Stimulated activated CD4-positive, alpha-beta T cell treated with anti-CD3 and anti-CD28 coated beads, Interleukin-1b, Interleukin-23, amount 100 ng/mL, for 1 hour (primary cell): ENCODE measurements around the gene PELI2.
"Not testable (repeated sequence)": the region's sequence is repeated elsewhere in the genome, so short reads cannot be mapped to it uniquely, and the experiment has no call there.

Experiments
- DNase-seq, 2 donors: peaks; one replicate each; pipeline ENCODE4 v3.0.0-alpha.2; 2020; ENCODE audit warnings: low read depth in 2 of 2

The PELI2 gene

DNA sequence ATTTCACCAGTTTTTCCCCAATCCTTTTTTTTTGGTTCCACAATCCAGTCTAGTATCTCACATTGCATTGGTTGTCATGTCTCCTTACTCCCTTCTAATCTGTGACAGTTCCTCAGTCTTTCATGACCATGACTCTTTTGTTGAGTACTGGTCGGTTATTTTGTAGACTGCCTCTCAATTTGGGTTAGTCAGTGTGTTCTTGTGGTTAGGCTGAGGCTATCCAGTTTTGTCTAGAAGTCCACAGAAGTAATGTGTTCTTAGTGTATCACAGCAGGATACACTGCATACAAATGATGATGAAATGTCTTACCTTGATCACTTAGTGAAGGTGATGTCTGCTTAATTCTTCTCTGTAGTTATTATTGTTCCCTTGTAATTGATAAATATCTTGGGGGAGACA, 24.8 kb downstream of the PELI2 start:
- no peak for DNase-seq

DNA sequence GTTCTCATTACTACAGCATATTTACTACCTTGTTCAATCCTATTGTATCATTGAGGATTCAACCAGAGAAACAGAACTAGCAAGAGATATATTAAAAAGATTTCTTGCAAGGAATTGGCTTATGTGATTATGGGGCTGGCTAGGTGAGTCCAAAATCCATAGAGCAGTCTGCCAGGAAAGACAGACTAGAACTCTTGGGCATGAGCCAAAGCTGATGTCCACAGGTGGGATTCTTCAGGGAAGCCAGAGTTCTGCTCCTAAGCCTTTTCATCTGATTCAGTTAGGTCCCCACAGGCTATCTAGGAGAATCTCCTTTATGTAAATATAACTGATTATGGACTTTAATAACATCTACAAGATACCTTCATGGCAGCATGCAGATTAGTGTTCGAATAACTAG, 26.0 kb downstream of the PELI2 start:
- DNase-seq = no peak

DNA sequence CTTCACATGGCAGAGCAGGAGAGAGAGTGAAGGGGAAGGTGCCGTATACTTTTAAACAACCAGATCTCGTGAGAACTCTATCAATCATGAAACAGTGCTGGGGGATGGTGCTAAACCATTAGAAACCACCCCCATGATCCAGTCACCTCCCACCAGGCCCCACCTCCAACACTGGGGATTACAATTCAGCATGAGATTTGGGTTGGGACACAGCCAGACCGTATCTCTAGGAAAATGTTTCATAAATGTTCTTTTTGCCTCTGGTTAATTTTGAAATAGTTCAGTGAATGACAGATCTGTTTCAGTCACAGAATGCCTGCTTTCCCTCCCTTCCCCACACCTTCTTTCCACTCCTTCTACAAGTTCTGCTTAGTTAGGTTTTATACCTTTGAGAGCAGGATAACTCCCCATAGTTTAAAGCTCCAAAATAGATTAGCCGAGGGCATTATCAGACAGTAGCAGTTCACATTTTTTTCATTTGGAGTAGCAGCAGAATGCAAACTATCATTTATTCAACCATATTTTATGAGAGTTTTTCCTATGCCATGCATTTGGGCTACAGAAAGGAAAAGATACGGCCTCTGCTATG, 27.1 kb downstream of the PELI2 start:
- no peak for DNase-seq

DNA sequence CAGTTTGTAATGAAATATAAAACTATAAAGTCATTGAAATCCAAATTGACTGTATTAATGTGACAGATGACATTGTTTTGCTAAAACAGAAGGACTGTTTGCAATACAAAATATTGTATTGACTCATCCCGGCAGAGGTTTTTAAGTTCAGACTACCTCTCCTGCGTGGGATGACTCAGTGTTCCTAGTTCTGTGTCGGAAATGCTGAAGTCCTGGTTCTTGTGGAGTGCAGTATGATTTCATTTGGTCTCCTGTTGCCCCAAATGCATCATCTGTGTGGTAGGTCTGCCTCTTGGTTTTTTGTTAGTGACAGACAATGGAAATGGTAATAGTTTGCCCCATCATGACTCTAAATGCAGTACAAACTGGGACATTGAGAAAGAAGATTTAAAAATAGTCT, 27.8 kb downstream of the PELI2 start:
- no peak for DNase-seq

DNA sequence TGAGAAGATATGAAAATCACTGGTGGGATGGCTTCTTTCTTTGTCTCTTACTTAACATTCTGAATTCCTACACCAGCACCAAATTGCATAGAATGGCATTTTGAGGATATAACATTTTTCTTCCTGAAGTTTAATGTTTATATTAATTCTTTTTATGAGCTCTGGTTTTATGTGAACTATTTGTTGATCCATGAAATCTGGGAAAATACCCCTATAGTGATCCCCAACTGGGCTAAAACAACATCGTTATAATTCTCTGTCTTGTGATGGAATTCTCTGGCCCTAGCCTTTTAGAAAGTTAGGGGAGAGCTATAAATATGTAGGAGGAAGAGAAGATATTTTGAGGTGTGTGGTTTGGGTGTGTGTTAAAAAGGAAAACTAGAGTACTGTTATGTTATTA, 29.2 kb downstream of the PELI2 start:
- DNase-seq = no peak

DNA sequence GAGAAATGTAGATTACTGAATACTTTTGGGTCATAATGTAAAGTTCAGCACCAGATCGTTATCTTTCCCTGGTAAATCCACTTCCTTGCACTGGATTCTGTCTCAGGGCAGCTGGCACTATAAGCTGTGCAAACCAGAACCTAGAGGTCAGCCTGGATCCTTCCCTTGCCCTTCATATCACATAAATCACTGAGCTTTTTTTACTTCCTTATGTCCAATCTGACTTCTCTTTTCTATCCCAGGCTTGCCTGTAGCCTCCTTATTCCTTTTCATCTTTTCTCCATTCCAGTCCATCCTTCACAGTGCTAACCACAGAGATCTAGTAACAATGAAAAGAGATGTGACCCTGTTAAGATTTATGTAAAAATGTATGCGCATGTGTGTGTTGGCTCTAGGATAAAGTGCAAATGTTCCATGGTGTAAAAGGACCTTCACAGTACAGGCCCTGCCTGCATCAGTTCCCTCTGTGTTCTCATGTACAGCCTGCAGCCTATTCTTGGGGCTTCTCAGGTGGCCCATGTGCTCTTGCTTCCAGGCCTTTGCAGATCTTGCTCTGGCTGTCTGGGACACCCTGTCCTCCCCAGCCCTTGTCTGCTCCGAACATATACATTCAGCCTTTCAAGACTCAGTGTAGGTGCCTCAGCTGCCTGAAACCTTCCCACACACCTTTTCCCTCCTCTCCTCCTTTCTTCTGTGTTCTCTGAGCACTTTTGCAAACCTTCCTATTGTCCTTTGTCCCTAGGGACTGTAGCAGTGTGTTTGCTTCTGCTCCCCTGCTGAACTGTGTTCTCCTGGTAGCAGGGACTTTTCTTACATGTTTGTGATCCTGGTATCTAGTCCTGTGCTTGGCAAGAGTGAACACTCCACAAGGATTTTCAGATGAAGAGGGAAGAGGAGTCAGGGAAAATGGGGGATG, 30.0 kb downstream of the PELI2 start:
- no peak for DNase-seq

DNA sequence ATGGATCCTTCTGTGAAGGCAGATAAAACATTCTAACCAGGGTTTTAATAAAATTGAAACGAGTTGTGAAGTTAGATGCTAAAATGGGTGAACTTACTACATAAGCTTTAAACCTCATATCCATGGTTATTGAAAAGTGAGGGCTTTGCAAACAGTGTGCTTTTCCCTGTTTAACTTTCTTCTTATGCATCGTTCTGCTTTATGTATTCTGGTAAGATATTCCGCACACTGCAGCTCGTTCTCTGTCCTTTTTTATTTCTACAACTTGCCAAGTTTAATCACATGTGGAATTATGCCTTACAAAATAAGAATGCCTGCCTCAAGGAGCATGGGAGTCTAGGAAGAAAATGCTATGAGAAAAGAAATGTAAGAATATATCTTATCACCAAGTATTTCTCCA, 30.9 kb downstream of the PELI2 start:
- DNase-seq = no peak

DNA sequence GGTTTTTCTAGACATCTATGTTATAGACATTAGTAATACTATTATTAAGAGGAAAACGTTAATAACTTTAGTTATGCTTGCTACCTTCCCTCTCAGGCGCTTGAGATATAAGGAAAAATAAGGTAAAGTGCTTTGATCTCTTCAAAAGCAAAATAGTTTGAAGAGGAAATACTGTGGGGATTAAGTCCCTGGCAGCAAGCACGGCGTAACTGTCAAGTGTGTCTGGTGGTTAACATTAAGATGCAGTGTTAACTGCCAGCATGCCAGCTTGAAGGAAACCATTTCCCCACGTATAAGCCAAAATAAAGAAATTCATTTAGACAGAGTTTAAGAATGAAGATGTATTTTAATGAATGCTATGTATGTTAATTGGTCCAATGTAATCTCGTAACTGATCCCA, 31.8 kb downstream of the PELI2 start:
- DNase-seq = no peak

DNA sequence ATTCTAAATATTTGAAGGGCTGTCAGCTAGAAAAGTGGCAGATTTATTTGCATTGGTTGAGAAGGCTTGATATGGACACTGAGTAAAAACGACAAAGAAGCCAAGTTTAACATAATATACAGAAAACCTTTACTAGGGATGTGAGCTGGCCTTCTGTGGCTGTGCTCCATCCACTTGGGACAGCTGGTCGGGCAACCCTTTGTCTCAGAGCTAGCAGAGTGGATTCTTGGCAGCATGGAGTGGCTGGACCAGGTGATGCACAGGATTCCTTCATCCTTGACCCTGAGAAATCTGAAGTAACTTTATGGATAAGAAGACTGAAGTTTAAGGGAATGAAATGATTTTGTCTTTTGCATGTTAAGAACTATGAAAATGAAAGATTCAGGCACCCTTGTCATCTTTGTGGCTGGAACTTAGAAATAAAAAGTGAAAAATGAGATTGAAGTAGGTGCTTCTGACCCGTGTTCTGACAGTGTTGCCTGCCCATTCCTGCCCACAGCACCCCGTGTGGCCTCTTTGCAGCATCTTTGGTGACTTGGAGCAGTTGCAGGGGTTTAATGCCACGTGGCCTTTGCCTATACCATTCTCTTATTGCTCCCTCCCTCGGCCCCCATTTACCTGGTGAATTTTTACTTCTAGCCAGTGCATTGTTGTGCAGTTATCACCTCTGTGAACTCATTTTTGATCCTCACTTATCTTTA, 32.6 kb downstream of the PELI2 start:
- DNase-seq = no peak

DNA sequence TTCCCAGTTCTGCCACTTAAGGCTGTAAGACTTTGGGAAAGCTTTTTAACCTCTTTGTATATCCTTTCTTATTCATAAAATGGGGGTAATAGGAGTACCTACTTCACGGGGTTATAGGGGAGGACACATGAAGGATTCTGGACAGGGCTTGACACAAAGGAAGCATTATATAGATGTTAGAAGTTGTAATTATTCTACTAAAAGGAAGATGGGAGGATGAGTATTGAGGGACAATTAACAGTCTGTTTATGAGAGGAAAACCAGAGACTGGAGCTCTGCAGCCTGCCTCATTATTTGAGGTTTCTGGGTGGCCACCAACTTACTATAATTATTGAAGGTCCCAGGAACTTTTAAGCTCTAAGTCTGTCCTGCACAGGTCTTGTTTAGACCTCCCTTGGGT, 34.0 kb downstream of the PELI2 start:
- DNase-seq = no peak

DNA sequence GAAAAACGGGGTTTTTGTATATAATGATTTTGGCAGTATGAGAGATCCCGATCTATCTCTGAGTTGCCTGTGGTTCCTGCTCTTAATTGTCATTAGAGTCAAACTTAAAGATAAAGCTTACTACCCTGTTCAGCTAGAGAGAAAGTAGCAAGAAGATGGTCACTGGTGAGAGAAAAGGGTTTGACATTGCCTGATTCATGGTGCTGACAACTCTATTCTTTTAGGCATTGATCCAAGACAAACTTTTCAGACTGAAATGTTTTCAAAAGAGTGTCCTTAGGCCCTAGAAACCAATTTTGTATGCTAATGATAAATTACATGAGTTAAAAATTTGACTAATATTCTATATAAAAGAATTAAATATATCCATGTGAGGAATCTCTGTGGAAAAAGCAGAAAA, 35.1 kb downstream of the PELI2 start:
- no peak for DNase-seq

DNA sequence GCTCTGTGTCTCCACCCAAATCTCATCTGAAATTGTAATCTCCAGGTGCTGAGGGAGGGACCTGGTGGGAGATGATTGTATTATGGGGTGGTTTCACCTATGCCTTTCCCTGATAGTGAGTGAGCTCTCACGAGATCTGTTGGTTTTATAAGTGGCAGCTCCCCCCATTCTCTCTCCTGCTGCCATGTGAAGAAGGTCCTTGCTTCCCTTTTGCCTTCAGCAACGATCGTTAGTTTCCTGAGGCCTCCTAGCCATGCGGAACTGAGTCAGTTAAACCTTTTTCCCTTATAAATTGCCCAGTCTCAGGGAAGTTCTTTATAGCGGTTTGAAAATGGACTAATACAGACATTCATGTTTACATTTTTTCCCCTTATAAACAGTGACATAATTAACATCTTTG, 36.1 kb downstream of the PELI2 start:
- DNase-seq = no peak

DNA sequence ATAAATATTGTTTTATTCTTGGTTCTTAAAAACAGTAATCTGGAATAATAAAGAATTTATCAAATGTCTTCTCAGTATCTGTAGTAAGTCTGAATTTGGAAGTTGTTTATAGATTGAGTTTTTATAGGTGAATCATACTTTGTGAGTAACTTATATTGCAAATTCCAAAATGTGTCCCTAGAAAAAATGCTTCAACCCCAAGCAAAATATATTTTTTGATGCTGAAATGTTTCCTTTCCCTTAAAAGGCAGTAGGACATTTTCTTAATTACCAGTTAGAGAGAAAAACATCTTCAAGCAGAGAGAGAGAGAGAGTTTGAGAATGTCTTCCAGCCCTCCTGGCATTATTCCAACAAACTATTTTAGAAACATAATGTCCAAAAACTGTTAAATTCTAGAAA, 37.9 kb downstream of the PELI2 start:
- DNase-seq = no peak

DNA sequence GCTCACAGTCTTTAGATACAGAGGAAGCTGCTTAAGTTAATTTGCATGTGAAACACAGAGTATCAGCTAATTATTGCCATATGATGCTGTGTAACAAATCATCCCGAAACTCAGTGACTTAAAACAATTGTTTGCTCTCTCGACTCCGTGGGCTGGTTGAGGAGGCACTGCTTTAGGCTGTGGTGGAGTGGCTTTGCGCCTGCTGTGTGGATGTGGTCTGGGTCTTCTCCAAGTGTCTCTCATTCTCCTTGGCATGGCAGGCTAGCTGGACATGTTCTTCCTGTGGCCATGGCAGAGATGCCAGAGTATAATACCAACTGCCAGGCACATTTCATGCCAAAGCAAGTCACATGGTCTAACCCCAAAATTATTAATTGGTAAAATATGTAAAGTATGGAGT, 40.9 kb downstream of the PELI2 start:
- no peak for DNase-seq

DNA sequence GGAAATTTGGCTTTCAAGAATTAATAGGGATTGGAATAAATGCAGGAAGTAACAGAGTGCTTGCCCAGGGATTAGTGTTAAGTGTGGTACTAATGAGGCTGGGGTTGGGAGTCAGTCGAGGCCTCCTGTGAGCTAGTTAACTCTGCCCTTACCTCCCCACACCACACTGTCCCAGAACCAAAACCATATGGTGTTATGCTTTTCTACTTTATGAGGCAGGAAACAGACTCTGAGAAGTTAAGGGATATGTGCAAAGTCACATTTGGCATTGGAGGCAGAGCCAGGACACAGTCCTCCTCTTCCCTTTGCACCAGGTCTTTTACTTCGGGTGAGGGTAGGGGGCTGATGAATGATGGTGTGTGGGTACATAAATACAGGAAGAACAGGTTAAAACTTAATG, 41.9 kb downstream of the PELI2 start:
- no peak for DNase-seq

DNA sequence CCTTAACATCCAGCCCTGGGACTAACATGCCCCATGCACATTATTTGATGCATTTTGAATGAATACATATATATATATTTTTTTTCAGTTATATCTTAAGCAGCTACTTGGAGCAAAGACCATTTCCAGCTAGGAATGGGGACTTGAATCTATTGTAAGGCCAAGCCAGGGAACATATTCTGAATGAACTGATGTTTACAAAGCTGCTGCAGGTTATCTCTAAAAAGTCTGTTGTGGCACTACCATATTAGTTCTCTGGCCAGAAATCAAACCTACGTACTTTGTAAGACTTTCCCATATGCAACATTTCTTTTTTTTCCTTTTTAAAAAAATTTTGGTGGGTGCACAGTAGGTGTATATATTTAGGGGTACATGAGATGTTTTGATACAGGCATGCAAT, 43.4 kb downstream of the PELI2 start:
- no peak for DNase-seq

DNA sequence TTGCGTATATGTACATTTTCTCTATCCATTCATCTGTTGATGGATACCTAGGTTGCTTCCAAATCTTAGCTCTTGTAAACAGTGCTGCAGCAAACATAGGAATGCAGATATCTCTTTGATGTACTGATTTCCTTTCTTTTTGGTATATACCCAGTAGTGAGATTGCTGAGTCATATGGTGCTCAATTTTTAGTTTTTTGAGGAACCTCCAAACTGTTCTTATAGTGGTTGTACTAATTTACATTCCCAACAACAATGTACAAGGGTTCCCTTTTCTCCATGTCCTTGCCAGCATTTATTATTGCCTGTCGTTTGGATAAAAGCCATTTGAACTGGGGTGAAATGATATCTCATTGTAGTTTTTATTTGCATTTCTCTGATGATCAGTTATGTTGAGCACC, 44.3 kb downstream of the PELI2 start:
- DNase-seq = no peak

DNA sequence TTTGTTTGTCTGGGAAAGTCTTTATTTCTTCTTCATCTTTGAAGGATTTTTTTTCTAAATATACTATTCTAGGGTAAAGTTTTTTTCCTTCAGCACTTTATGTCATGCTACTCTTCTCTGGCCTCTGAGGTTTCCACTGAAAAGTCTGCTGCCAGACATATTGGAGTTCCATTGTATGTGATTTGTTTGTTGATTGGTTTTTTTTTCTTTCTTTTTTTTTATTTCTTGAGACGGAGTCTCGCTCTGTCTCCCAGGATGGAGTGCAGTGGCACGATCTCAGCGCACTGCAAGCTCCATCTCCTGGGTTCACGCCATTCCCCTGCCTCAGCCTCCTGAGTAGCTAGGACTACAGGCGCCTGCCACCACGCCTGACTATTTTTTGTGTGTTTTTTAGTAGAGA, 48.4 kb downstream of the PELI2 start:
- DNase-seq = not testable (repeated sequence)

DNA sequence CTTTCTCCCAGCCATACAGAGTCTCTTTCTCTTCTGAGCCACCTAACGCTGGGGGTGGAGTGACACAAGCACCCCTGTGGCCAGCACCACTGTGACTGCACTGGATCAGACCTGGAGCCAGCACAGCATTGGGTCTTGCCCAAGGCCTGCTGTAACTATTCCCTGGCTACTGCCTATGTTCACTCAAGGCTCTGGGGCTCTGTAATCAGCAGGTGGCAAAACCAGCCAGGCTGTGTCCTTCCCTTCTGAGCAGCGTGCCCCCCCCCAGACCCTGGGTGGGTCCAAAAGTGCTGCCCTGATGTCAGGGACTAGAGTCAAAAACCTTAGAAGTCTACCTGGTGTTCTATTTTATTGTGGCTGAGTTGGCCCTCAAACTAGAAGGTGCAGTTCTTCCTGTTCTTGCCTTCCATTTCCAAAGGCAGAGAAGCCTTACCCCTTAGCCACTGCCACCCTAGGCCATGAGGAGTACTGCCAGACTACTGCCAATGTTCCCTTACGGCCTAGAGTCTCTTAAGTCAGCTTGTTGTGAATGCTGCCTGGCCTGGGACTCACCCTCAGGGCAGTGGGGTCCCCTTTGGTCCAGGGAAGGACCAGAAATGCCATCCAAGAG, 49.9 kb downstream of the PELI2 start:
- no peak for DNase-seq

DNA sequence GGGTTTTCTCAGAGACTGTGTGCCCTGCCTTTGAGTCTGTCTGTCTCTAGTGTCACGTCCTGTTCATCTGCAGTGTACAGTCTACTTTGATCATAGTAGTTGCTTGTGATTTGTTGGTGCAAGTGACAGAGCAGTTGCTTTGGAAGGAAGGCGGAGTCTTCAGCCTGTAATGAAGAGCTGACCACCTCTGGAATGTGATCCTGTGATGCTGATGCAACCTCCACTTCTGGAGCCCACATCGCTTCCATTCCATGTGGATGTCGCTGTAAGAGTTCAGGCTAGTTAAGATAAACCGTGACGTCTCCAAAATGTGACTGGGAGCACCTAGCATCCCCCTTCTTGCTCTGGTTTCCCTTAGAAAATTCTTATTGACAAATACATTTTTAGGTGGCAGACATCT, 51.8 kb downstream of the PELI2 start:
- no peak for DNase-seq

DNA sequence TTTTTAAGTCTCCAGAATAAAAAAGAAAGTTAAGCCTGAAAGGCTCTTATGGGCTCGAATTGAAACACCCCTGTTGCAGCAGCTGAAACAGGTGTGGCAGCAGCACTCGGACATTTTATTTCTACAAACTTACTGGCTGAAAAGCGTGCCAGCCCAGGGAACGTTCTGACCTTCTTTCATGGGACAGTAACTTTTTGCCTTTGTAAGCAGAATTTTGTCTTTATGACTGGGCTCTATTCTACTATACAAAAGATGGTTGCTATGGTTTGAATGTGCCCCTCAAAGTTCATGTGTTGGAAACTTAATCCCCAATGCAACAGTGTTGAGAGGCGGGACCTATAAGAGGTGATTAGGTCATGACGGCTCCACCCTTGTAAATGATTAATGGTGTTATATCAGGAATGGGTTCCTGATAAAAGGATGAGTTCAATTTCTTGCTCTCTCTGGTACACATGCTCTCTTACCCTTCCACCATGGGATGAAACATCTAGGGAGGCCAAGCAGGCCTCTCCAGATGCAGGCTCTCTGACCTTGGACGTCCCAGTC, 52.7 kb downstream of the PELI2 start:
- DNase-seq = no peak

DNA sequence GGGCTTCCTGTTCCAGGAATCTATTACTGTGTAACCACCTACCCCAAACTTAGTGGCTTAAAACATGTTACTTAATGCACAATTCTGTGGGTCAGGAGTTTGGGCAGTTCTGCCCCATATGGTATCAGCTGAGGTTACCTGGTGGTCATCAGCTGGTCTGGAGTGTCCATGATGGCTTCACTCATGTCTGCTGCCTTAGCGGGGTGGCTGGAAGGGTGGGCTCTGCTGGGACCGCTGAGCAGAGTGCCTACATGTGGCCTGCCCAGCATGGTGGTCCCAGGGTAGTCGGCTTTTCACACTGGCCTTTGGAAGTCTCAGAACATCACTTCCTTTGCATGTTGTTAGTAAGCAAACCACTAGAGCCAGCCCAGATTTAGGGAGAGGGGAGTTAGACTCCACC, 53.9 kb downstream of the PELI2 start:
- no peak for DNase-seq
